Measurements from ENCODE around the gene TMEM185B.
A peak's percentile ranks its signal among the peaks of the same experiment; 100 is the strongest.
"Not testable (repeated sequence)": the region's sequence is repeated elsewhere in the genome, so short reads cannot be mapped to it uniquely, and the experiment has no call there.

The TMEM185B gene

GRCh38 chr2:120223034-120223912 is at the start of gene TMEM185B:
Gene TMEM185B, minus strand, starts transcription at chr2:120223400. Its CDS starts 424 bp downstream, at chr2:120222976.
- DNase-seq = peak; percentile 92

- no peak for DNase-seq
Measured at GRCh38 chr2:120271711-120272379, 48.6 kb upstream of the TMEM185B start.

GRCh38 chr2:120269816-120270215 is 46.6 kb upstream of the TMEM185B start:
- no peak for DNase-seq

GRCh38 chr2:120269076-120269744 is 46.0 kb upstream of the TMEM185B start:
- DNase-seq = no peak

DNA sequence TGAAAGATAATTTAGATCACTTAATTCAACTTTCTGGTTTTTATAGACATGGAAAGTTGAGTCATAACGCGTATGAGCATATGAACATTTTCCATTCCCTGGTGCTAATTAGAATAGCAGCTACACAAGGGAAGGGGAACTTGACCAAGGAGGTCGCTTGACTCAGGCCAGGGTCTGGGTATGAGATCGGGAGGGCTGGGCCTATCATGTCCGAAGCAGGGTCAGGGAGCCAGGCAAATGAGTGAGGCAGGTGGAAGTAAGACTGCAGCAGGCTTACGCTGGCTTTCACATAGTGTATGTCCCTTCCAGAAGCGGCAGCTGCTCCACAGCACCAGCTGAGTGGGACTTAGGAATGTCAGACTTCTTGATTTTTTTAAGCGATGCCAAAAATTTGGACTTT is 44.1 kb upstream of the TMEM185B start:
- no peak for DNase-seq

GRCh38 chr2:120265006-120265405 is 41.8 kb upstream of the TMEM185B start:
- no peak for DNase-seq

GRCh38 chr2:120262761-120263428 is 39.7 kb upstream of the TMEM185B start:
- DNase-seq = no peak

GRCh38 chr2:120262150-120262549 is 39.0 kb upstream of the TMEM185B start:
- no peak for DNase-seq

- no peak for DNase-seq
Measured at GRCh38 chr2:120261387-120262006, 38.3 kb upstream of the TMEM185B start.

GRCh38 chr2:120260736-120261135 is 37.5 kb upstream of the TMEM185B start:
- no peak for DNase-seq

DNA sequence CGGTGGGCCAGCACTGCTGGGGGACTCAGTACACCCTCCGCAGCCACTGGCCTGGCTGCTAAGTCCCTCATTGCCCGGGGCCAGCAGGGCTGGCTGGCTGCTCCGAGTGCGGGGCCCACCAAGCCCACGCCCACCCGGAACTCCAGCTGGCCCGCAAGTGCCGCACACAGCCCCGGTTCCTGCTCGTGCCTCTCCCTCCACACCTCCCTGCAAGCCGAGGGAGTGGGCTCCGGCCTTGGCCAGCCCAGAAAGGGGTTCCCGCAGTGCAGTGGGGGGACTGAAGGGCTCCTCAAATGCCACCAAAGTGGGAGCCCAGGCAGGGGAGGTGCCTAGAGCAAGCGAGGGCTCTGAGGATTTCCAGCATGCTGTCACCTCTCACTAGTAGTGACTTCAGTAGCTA is 36.7 kb upstream of the TMEM185B start:
- not testable (repeated sequence) for DNase-seq

- DNase-seq = no peak
Measured at GRCh38 chr2:120258196-120258595, 35.0 kb upstream of the TMEM185B start.

DNA sequence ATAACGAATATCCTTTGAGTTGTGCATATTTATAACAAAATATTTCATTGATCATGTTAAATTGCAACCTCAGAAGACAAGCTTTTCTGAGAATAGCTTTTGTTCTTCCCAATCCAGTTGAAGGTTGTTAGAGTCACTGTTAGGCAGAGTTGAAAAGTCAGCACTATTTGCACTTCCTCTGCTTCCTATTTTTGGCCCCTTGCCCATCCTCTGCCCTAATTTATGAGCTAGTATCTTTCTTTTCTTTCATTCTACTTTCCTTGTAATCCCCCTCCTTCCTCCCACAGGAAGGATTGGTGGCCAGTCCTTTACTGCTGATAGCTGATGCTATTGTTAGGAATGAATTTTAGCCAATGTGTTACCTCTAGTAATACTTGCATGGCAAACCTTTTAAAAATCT is 34.3 kb upstream of the TMEM185B start:
- DNase-seq = no peak

DNA sequence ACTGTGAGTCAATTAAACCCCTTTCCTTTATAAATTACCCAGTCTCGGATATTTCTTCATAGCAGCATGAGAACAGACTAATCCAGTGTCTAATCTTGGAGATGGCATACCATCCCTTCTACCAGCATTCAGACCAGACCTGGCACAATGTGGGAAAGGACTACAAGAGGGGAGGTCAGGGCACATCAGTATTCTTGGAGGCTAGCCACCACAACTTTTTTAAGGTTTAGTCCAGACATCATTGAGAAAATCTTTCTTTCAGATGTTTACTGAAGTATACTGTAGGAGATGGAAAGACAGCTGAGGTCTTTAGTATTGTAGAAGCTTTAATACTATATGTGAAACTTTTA is 33.4 kb upstream of the TMEM185B start:
- no peak for DNase-seq

GRCh38 chr2:120255986-120256650 is 32.9 kb upstream of the TMEM185B start:
- no peak for DNase-seq

DNA sequence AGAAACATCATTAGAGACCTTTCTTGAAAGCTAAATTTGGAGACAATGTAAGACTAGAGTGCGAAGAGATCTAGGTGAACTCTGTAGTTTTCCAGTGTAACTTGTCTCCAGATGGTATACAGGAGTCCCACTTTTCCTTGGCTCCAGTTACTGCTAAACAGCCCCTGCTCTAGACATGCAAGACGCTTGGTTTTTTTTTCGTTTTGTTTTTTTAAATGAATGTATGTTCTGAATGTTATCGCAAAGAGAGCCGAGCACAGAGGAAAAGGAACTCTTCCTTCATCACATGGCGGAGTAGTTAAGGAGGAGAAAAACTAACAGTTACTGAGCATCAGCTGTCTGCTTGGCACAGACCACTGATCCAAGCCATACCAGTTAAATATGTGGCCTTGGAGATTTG is 31.9 kb upstream of the TMEM185B start:
- no peak for DNase-seq

DNA sequence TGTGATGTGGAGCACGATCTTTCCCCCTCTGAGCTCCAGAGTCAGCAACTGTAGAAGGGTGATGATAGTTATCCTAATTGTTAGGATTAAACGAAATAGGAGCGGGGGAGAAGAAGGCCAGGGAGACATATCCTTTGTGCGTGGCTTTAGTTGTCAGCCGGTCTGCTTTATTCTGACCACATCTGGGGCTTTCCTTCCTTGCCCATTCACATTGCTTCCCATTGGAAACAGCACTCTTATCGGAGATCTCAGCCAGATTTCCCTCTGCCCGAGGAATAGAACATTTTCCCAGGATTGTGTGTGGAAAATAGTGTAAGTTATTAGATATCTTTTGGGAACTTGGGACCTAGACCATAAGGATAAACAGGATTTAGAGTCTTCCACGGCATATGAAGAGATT is 31.0 kb upstream of the TMEM185B start:
- no peak for DNase-seq

- no peak for DNase-seq
Measured at GRCh38 chr2:120253021-120253882, 30.1 kb upstream of the TMEM185B start.

GRCh38 chr2:120252225-120253020 is 29.2 kb upstream of the TMEM185B start, which contains the start of gene RALB:
Gene RALB, plus strand, starts transcription at chr2:120252852. Its CDS starts 25,813 bp downstream, at chr2:120278665.
- DNase-seq = peak; percentile 99

- DNase-seq = no peak
Measured at GRCh38 chr2:120251880-120252224, 28.7 kb upstream of the TMEM185B start.

Measured in activated CD4-positive, CD25-positive, alpha-beta regulatory T cell treated with anti-CD3 and anti-CD28 coated beads, Interleukin-2, amount 50 U/mL, for 72 hours (primary cell).